Neuron (in vitro differentiated cells): ENCODE data around the gene CALY.
A peak's percentile ranks its signal among the peaks of the same experiment; 100 is the strongest.

Experiments
- H2AFZ ChIP-seq: one replicate; pipeline ENCODE4 v1.6.1; 2013; ENCODE audit warnings: low read depth, mild to moderate bottlenecking, inconsistent platforms, low read length, moderate library complexity
- H3K27me3 ChIP-seq: one replicate; pipeline ENCODE4 v1.6.1; 2013; ENCODE audit warnings: low read length; ENCODE audit not compliant: insufficient read depth
- H3K36me3 ChIP-seq: one replicate; pipeline ENCODE4 v1.6.1; 2013; ENCODE audit warnings: low read length; ENCODE audit not compliant: insufficient read depth
- H3K4me1 ChIP-seq: one replicate; pipeline ENCODE4 v1.6.1; 2013; ENCODE audit warnings: low read length; ENCODE audit not compliant: insufficient read depth
- H3K4me3 ChIP-seq: 2 replicates; pipeline ENCODE4 v1.5.1; 2013; ENCODE audit warnings: mild to moderate bottlenecking, low read length, moderate library complexity
- H3K9me3 ChIP-seq: one replicate; pipeline ENCODE4 v1.6.1; 2013; ENCODE audit warnings: low read length

Gene CALY

GRCh38 chr10:133313192-133313591 lies 23.5 kb downstream of the CALY start:
- Histone ChIP-seq H3K27me3 (no peaks in the 10 kb centered on the region), H3K36me3 (peaks cover 21% of the 10 kb centered on the region), H3K4me3 (no peak overlapping the region), H3K4me1 (peaks cover 6% of the 10 kb centered on the region), H3K9me3 (no peaks in the 10 kb centered on the region), H2AFZ (no peak overlapping the region)

- Histone ChIP-seq H3K4me3 (no peak overlapping the region), H3K27me3 (no peaks in the 10 kb centered on the region), H3K9me3 (no peaks in the 10 kb centered on the region), H2AFZ (no peak overlapping the region), H3K4me1 (peaks cover 10% of the 10 kb centered on the region), H3K36me3 (peaks cover 21% of the 10 kb centered on the region)
These were observed 23.9 kb downstream of the CALY start for GRCh38 chr10:133312769-133313145.

- Histone ChIP-seq H3K9me3 (no peaks in the 10 kb centered on the region), H3K27me3 (no peaks in the 10 kb centered on the region), H2AFZ (no peak overlapping the region), H3K4me1 (peaks cover 16% of the 10 kb centered on the region), H3K4me3 (no peak overlapping the region), H3K36me3 (peaks cover 21% of the 10 kb centered on the region)
These were observed 24.5 kb downstream of the CALY start for GRCh38 chr10:133312016-133312768.

GRCh38 chr10:133311570-133311969 lies 25.1 kb downstream of the CALY start:
- no peaks in the 10 kb centered on the region for H3K9me3 ChIP-seq
- no peak overlapping the region for H3K4me3 ChIP-seq
- H3K27me3 ChIP-seq, result no peaks in the 10 kb centered on the region

GRCh38 chr10:133310789-133311188 lies 25.9 kb downstream of the CALY start:
- peaks cover 21% of the 10 kb centered on the region for H3K36me3 ChIP-seq
- no peak overlapping the region for H3K4me3 ChIP-seq
- H3K9me3 ChIP-seq, result no peaks in the 10 kb centered on the region
- no peak overlapping the region for H2AFZ ChIP-seq
- H3K4me1 ChIP-seq, result peaks cover 20% of the 10 kb centered on the region
- H3K27me3 ChIP-seq, result no peaks in the 10 kb centered on the region

More at GRCh38 chr10:133311570-133311969, 25.1 kb downstream of the CALY start:
- Histone ChIP-seq H3K4me1 (peaks cover 20% of the 10 kb centered on the region), H3K36me3 (peaks cover 21% of the 10 kb centered on the region), H2AFZ (no peak overlapping the region)

GRCh38 chr10:133310399-133310755 lies 26.3 kb downstream of the CALY start:
- H3K4me3 ChIP-seq, result no peak overlapping the region
- H2AFZ ChIP-seq, result no peak overlapping the region
- no peaks in the 10 kb centered on the region for H3K27me3 ChIP-seq
- H3K36me3 ChIP-seq, result peaks cover 25% of the 10 kb centered on the region
- H3K4me1 ChIP-seq, result peaks cover 20% of the 10 kb centered on the region
- no peaks in the 10 kb centered on the region for H3K9me3 ChIP-seq

- no peaks in the 10 kb centered on the region for H3K27me3 ChIP-seq
- peaks cover 20% of the 10 kb centered on the region for H3K4me1 ChIP-seq
- peak overlapping the region; percentile 82 for H3K4me3 ChIP-seq
- no peak overlapping the region for H2AFZ ChIP-seq
- H3K36me3 ChIP-seq, result peaks cover 25% of the 10 kb centered on the region
- H3K9me3 ChIP-seq, result no peaks in the 10 kb centered on the region
These were observed 26.8 kb downstream of the CALY start for GRCh38 chr10:133309720-133310398.

GRCh38 chr10:133309100-133309719 lies 27.5 kb downstream of the CALY start:
- peaks cover 25% of the 10 kb centered on the region for H3K36me3 ChIP-seq
- no peaks in the 10 kb centered on the region for H3K27me3 ChIP-seq
- peak overlapping the region; percentile 86 for H2AFZ ChIP-seq
- peak overlapping the region; percentile 82 for H3K4me3 ChIP-seq
- H3K9me3 ChIP-seq, result no peaks in the 10 kb centered on the region
- peaks cover 20% of the 10 kb centered on the region for H3K4me1 ChIP-seq

- Histone ChIP-seq H2AFZ (peak within 1 kb of the TSS; percentile 86), H3K9me3 (no peaks in the 10 kb centered on the region), H3K4me3 (peak within 1 kb of the TSS; percentile 82), H3K36me3 (peaks cover 25% of the 10 kb centered on the region), H3K4me1 (peaks cover 20% of the 10 kb centered on the region), H3K27me3 (no peaks in the 10 kb centered on the region)
These were observed 28.1 kb downstream of the CALY start, which contains the start of the genes TUBGCP2 and ZNF511 for GRCh38 chr10:133308421-133309099. Gene TUBGCP2 (minus strand): TSS chr10:133308872. CDS start chr10:133302941, 5,931 bp downstream. Gene ZNF511 (plus strand): TSS chr10:133308914. CDS start chr10:133308944, 30 bp downstream.

GRCh38 chr10:133307776-133308420 lies 28.8 kb downstream of the CALY start:
- peak overlapping the region; percentile 82 for H3K4me3 ChIP-seq
- peak overlapping the region; percentile 86 for H2AFZ ChIP-seq
- H3K36me3 ChIP-seq, result peaks cover 25% of the 10 kb centered on the region
- no peaks in the 10 kb centered on the region for H3K9me3 ChIP-seq
- H3K27me3 ChIP-seq, result no peaks in the 10 kb centered on the region
- H3K4me1 ChIP-seq, result peaks cover 20% of the 10 kb centered on the region

- H2AFZ ChIP-seq, result no peak overlapping the region
- H3K27me3 ChIP-seq, result no peaks in the 10 kb centered on the region
- H3K4me1 ChIP-seq, result peaks cover 20% of the 10 kb centered on the region
- H3K9me3 ChIP-seq, result no peaks in the 10 kb centered on the region
- no peak overlapping the region for H3K4me3 ChIP-seq
- peaks cover 28% of the 10 kb centered on the region for H3K36me3 ChIP-seq
These were observed 29.7 kb downstream of the CALY start for GRCh38 chr10:133306941-133307379.

GRCh38 chr10:133306097-133306476 lies 30.6 kb downstream of the CALY start:
- Histone ChIP-seq H3K4me3 (no peak overlapping the region), H2AFZ (no peak overlapping the region), H3K27me3 (no peaks in the 10 kb centered on the region), H3K36me3 (peaks cover 23% of the 10 kb centered on the region), H3K9me3 (no peaks in the 10 kb centered on the region), H3K4me1 (peaks cover 20% of the 10 kb centered on the region)
